Measurements from ENCODE around the gene ARL8A.

Gene ARL8A

GRCh38 chr1:202164271-202165037 lies 19.9 kb upstream of the ARL8A start:
- no peaks in the 10 kb centered on the region for H3K27me3 Mint-ChIP-seq
- peak overlapping the region; percentile 80 for H3K27ac Mint-ChIP-seq
- no peaks in the 10 kb centered on the region for H3K9me3 Mint-ChIP-seq (ENCODE audit: low read depth)
- no peaks in the 10 kb centered on the region for H3K36me3 Mint-ChIP-seq
- peak overlapping the region; percentile 81 for H3K4me3 Mint-ChIP-seq
- H3K4me1 Mint-ChIP-seq (ENCODE audit: low read depth) = peaks cover 64% of the 10 kb centered on the region

- Mint-ChIP-seq H3K27me3 (no peaks in the 10 kb centered on the region), H3K36me3 (peaks cover 3% of the 10 kb centered on the region), H3K4me1 (ENCODE audit: low read depth) (peaks cover 70% of the 10 kb centered on the region), H3K4me3 (peak overlapping the region; percentile 94), H3K27ac (peak overlapping the region; percentile 80), H3K9me3 (ENCODE audit: low read depth) (no peaks in the 10 kb centered on the region)
Observed at GRCh38 chr1:202163281-202164270, 19.0 kb upstream of the ARL8A start.

GRCh38 chr1:202162418-202163280 lies 18.1 kb upstream of the ARL8A start:
- H3K27ac Mint-ChIP-seq = peak overlapping the region; percentile 84
- peak overlapping the region; percentile 94 for H3K4me3 Mint-ChIP-seq
- peaks cover 3% of the 10 kb centered on the region for H3K36me3 Mint-ChIP-seq
- H3K4me1 Mint-ChIP-seq (ENCODE audit: low read depth) = peaks cover 76% of the 10 kb centered on the region
- no peaks in the 10 kb centered on the region for H3K27me3 Mint-ChIP-seq
- no peaks in the 10 kb centered on the region for H3K9me3 Mint-ChIP-seq (ENCODE audit: low read depth)

- peaks cover 3% of the 10 kb centered on the region for H3K36me3 Mint-ChIP-seq
- H3K4me1 Mint-ChIP-seq (ENCODE audit: low read depth) = peaks cover 79% of the 10 kb centered on the region
- peak overlapping the region; percentile 46 for H3K27ac Mint-ChIP-seq
- no peaks in the 10 kb centered on the region for H3K27me3 Mint-ChIP-seq
- peak overlapping the region; percentile 94 for H3K4me3 Mint-ChIP-seq
- H3K9me3 Mint-ChIP-seq (ENCODE audit: low read depth) = no peaks in the 10 kb centered on the region
Observed at GRCh38 chr1:202162047-202162417, 17.5 kb upstream of the ARL8A start.

GRCh38 chr1:202161151-202162046 lies 16.9 kb upstream of the ARL8A start:
- Mint-ChIP-seq H3K4me3 (peak overlapping the region; percentile 94), H3K36me3 (peaks cover 3% of the 10 kb centered on the region), H3K4me1 (ENCODE audit: low read depth) (peaks cover 77% of the 10 kb centered on the region), H3K27ac (peak overlapping the region; percentile 98), H3K9me3 (ENCODE audit: low read depth) (no peaks in the 10 kb centered on the region), H3K27me3 (no peaks in the 10 kb centered on the region)

- Mint-ChIP-seq H3K4me3 (peak within 1 kb of the TSS; percentile 94), H3K9me3 (ENCODE audit: low read depth) (no peaks in the 10 kb centered on the region), H3K27me3 (no peaks in the 10 kb centered on the region), H3K4me1 (ENCODE audit: low read depth) (peaks cover 77% of the 10 kb centered on the region), H3K27ac (peak within 1 kb of the TSS; percentile 98), H3K36me3 (peaks cover 5% of the 10 kb centered on the region)
Observed at GRCh38 chr1:202160377-202160940, 15.9 kb upstream of the ARL8A start, which contains the start of gene PTPN7. Gene PTPN7, minus strand, starts transcription at chr1:202160602. Its CDS starts 1,200 bp downstream, at chr1:202159402.

- Mint-ChIP-seq H3K4me3 (peak overlapping the region; percentile 94), H3K9me3 (ENCODE audit: low read depth) (no peaks in the 10 kb centered on the region), H3K27me3 (no peaks in the 10 kb centered on the region), H3K27ac (peak overlapping the region; percentile 98), H3K36me3 (peaks cover 5% of the 10 kb centered on the region), H3K4me1 (ENCODE audit: low read depth) (peaks cover 76% of the 10 kb centered on the region)
Observed at GRCh38 chr1:202159534-202160371, 15.2 kb upstream of the ARL8A start.

GRCh38 chr1:202158810-202159533 lies 14.4 kb upstream of the ARL8A start:
- no peaks in the 10 kb centered on the region for H3K9me3 Mint-ChIP-seq (ENCODE audit: low read depth)
- peak overlapping the region; percentile 94 for H3K4me3 Mint-ChIP-seq
- no peaks in the 10 kb centered on the region for H3K27me3 Mint-ChIP-seq
- peaks cover 8% of the 10 kb centered on the region for H3K36me3 Mint-ChIP-seq
- peaks cover 71% of the 10 kb centered on the region for H3K4me1 Mint-ChIP-seq (ENCODE audit: low read depth)
- peak overlapping the region; percentile 98 for H3K27ac Mint-ChIP-seq

- H3K36me3 Mint-ChIP-seq = peaks cover 8% of the 10 kb centered on the region
- H3K4me1 Mint-ChIP-seq (ENCODE audit: low read depth) = peaks cover 63% of the 10 kb centered on the region
- H3K27me3 Mint-ChIP-seq = no peaks in the 10 kb centered on the region
- peak overlapping the region; percentile 98 for H3K27ac Mint-ChIP-seq
- no peaks in the 10 kb centered on the region for H3K9me3 Mint-ChIP-seq (ENCODE audit: low read depth)
- H3K4me3 Mint-ChIP-seq = peak overlapping the region; percentile 94
Observed at GRCh38 chr1:202157945-202158344, 13.4 kb upstream of the ARL8A start.

GRCh38 chr1:202156590-202156989 lies 12.1 kb upstream of the ARL8A start:
- no peaks in the 10 kb centered on the region for H3K9me3 Mint-ChIP-seq (ENCODE audit: low read depth)
- H3K27me3 Mint-ChIP-seq = no peaks in the 10 kb centered on the region
- peak overlapping the region; percentile 58 for H3K27ac Mint-ChIP-seq
- peaks cover 51% of the 10 kb centered on the region for H3K4me1 Mint-ChIP-seq (ENCODE audit: low read depth)
- peaks cover 8% of the 10 kb centered on the region for H3K36me3 Mint-ChIP-seq
- H3K4me3 Mint-ChIP-seq = peak overlapping the region; percentile 67

- Mint-ChIP-seq H3K4me1 (ENCODE audit: low read depth) (peaks cover 45% of the 10 kb centered on the region), H3K27me3 (no peaks in the 10 kb centered on the region), H3K36me3 (peaks cover 15% of the 10 kb centered on the region), H3K9me3 (ENCODE audit: low read depth) (no peaks in the 10 kb centered on the region), H3K27ac (peak overlapping the region; percentile 58), H3K4me3 (no peak overlapping the region)
Observed at GRCh38 chr1:202155478-202156021, 11.0 kb upstream of the ARL8A start.
